Astrocyte (in vitro differentiated cells and primary cell): ENCODE measurements around the gene HSPG2. TPM values are rescaled to one million over a fixed set of nuclear protein-coding genes. Genes with fewer than 3 reads are reported as not detected.
A peak's percentile ranks its signal among the peaks of the same experiment; 100 is the strongest.

Experiments
- DNase-seq: peaks from one replicate; pipeline ENCODE4 v3.0.0-alpha.2; 2010; ENCODE audit warnings: low read depth
- FAIRE-seq: peaks from 2 replicates; lab custom pipeline; 2011; peaks lifted over from hg19 to GRCh38; lab: Jason Lieb, UNC
- H2AFZ ChIP-seq: 2 replicates; pipeline ENCODE4 v1.6.0; 2012; ENCODE audit warnings: low read depth, low read length, inconsistent platforms
- H3K27ac ChIP-seq: 2 replicates; pipeline ENCODE4 v1.5.1; 2011; ENCODE audit warnings: low read depth, low read length, inconsistent platforms
- H3K27me3 ChIP-seq: 2 replicates; pipeline ENCODE4 v1.6.0; 2011; ENCODE audit warnings: low read length, inconsistent platforms; ENCODE audit not compliant: insufficient read depth
- H3K36me3 ChIP-seq: 2 replicates; pipeline ENCODE4 v1.5.1; 2011; ENCODE audit warnings: low read length, inconsistent platforms; ENCODE audit not compliant: insufficient read depth
- H3K4me1 ChIP-seq: 2 replicates; pipeline ENCODE4 v1.5.1; 2011; ENCODE audit warnings: low read length, inconsistent platforms; ENCODE audit not compliant: insufficient read depth
- H3K4me2 ChIP-seq: 2 replicates; pipeline ENCODE4 v1.6.0; 2012; ENCODE audit warnings: low read length, inconsistent platforms
- H3K4me3 ChIP-seq: 2 replicates; pipeline ENCODE4 v1.5.1; 2011; ENCODE audit warnings: low read depth, mild to moderate bottlenecking, low read length, inconsistent platforms; ENCODE audit not compliant: insufficient read depth
- H3K79me2 ChIP-seq: 2 replicates; pipeline ENCODE4 v1.6.0; 2012; ENCODE audit warnings: mild to moderate bottlenecking, low read length, inconsistent platforms; ENCODE audit not compliant: insufficient read depth
- H3K9ac ChIP-seq: 2 replicates; pipeline ENCODE4 v1.6.0; 2012; ENCODE audit warnings: mild to moderate bottlenecking, low read length, inconsistent platforms
- H3K9me3 ChIP-seq: 2 replicates; pipeline ENCODE4 v1.5.1; 2012; ENCODE audit warnings: low read depth, mild to moderate bottlenecking, low read length, inconsistent platforms; ENCODE audit not compliant: insufficient read depth
- H4K20me1 ChIP-seq: 2 replicates; pipeline ENCODE4 v1.6.0; 2012; ENCODE audit warnings: low read length, inconsistent platforms; ENCODE audit not compliant: insufficient read depth
- H3K27ac Mint-ChIP-seq: one replicate; pipeline ENCODE4 v1.8.0; 2021; ENCODE audit warnings: mild to moderate bottlenecking, mixed read lengths; ENCODE audit not compliant: unreplicated experiment
- H3K27me3 Mint-ChIP-seq: one replicate; pipeline ENCODE4 v1.8.0; 2021; ENCODE audit warnings: low read depth, mixed read lengths; ENCODE audit not compliant: unreplicated experiment
- H3K36me3 Mint-ChIP-seq: one replicate; pipeline ENCODE4 v1.8.0; 2021; ENCODE audit warnings: low read depth, mixed read lengths; ENCODE audit not compliant: unreplicated experiment
- H3K4me1 Mint-ChIP-seq: one replicate; pipeline ENCODE4 v1.8.0; 2021; ENCODE audit warnings: low read depth, mixed read lengths; ENCODE audit not compliant: unreplicated experiment
- H3K4me3 Mint-ChIP-seq: one replicate; pipeline ENCODE4 v1.8.0; 2021; ENCODE audit warnings: mild to moderate bottlenecking, moderate library complexity, mixed read lengths; ENCODE audit not compliant: unreplicated experiment
- H3K9me3 Mint-ChIP-seq: one replicate; pipeline ENCODE4 v1.8.0; 2021; ENCODE audit warnings: mild to moderate bottlenecking, mixed read lengths; ENCODE audit not compliant: unreplicated experiment
- EZH2 ChIP-seq: IDR thresholded peaks from 2 replicates; pipeline ENCODE4 v1.6.1; 2012; ENCODE audit warnings: mild to moderate bottlenecking, low read length, inconsistent platforms; ENCODE audit not compliant: insufficient read depth
- total RNA-seq: library from RNA; stranded (reverse); gene quantifications from 2 replicates; pipeline ENCODE4 v1.2.1, GENCODE V29; 2021
- TF ChIP-seq, protein P1 (sequence below): IDR thresholded peaks from 2 replicates; pipeline ENCODE4 v1.5.1; 2011; ENCODE audit warnings: low read depth, mild to moderate bottlenecking, inconsistent platforms, low read length, moderate library complexity; ENCODE audit not compliant: insufficient read depth

The HSPG2 gene
- total RNA-seq, 1 donor from 2014 or later = 249 TPM

DNA sequence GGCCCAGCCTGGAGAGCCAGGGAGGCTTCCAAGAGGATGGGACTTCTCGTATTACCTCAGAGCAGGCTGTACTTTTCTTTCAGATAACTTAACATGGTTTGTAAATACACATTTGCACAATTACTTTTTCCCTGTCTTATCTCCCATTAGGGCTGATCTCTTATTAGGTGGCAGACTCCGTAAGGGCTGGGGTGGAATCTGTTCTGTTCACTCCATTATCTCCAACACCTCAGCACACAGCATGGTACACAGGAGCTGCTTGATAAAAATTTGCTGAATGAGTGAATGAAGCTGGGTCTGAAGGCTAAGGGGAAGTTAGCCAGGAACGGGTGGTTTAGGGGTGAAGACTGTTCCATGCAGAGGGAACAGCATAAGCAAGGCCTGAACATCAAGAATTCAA is 76.1 kb downstream of the HSPG2 start:
- Histone ChIP-seq H3K9ac (no peak overlapping the region), H3K36me3 (peaks cover 17% of the 10 kb centered on the region), H3K4me1 (peaks cover 17% of the 10 kb centered on the region), H2AFZ (no peak overlapping the region), H3K79me2 (no peaks in the 10 kb centered on the region), H3K27ac (no peak overlapping the region), H4K20me1 (peaks cover 42% of the 10 kb centered on the region), H3K27me3 (no peaks in the 10 kb centered on the region), H3K9me3 (no peaks in the 10 kb centered on the region), H3K4me2 (no peak overlapping the region), H3K4me3 (no peak overlapping the region)
- no peaks in the 10 kb centered on the region for H3K9me3 Mint-ChIP-seq
- H3K4me1 Mint-ChIP-seq = peaks cover 3% of the 10 kb centered on the region
- no peak overlapping the region for H3K4me3 Mint-ChIP-seq
- peak overlapping the region; percentile 15 for H3K27ac Mint-ChIP-seq
- DNase-seq (no peak), FAIRE-seq (no peak)
- H3K36me3 Mint-ChIP-seq = peaks cover 26% of the 10 kb centered on the region
- no peak for TF ChIP-seq EZH2
- TF ChIP-seq, protein P1, sequence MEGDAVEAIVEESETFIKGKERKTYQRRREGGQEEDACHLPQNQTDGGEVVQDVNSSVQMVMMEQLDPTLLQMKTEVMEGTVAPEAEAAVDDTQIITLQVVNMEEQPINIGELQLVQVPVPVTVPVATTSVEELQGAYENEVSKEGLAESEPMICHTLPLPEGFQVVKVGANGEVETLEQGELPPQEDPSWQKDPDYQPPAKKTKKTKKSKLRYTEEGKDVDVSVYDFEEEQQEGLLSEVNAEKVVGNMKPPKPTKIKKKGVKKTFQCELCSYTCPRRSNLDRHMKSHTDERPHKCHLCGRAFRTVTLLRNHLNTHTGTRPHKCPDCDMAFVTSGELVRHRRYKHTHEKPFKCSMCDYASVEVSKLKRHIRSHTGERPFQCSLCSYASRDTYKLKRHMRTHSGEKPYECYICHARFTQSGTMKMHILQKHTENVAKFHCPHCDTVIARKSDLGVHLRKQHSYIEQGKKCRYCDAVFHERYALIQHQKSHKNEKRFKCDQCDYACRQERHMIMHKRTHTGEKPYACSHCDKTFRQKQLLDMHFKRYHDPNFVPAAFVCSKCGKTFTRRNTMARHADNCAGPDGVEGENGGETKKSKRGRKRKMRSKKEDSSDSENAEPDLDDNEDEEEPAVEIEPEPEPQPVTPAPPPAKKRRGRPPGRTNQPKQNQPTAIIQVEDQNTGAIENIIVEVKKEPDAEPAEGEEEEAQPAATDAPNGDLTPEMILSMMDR = no peak
- no peaks in the 10 kb centered on the region for H3K27me3 Mint-ChIP-seq

DNA sequence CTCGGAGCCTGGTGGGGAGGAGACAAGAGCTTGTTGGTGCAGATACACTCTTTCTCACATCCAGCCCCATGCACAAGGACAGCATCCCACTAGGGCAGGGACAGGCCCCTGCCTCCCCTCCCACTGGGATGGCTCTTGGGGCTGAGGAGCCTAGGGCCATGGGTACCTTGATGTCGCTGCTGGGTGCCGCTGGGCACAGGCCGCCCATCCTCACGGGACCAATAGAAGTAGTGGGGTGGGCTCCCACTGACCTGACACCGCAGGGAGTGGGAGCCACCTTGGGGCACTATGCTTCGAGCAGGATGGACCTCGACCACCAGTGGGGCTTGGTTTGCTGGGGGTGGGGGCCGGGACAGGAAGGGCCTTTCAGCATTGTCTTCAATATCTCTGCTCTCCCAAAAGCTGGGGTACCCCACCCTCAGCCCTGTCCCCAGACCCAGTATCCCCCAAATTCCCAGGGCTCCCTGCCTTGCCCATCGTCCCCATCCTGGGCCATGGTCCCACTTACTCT is 77.4 kb downstream of the HSPG2 start:
- FAIRE-seq = no peak
- Histone ChIP-seq H3K4me1 (peaks cover 17% of the 10 kb centered on the region), H2AFZ (no peak overlapping the region), H4K20me1 (peaks cover 38% of the 10 kb centered on the region), H3K9ac (no peak overlapping the region), H3K79me2 (no peaks in the 10 kb centered on the region), H3K9me3 (no peaks in the 10 kb centered on the region), H3K36me3 (peaks cover 17% of the 10 kb centered on the region), H3K4me2 (no peak overlapping the region), H3K4me3 (no peak overlapping the region), H3K27me3 (no peaks in the 10 kb centered on the region), H3K27ac (no peak overlapping the region)
- Mint-ChIP-seq H3K9me3 (no peaks in the 10 kb centered on the region), H3K27me3 (no peaks in the 10 kb centered on the region), H3K4me3 (no peak overlapping the region), H3K27ac (no peak overlapping the region), H3K36me3 (peaks cover 29% of the 10 kb centered on the region), H3K4me1 (peaks cover 4% of the 10 kb centered on the region)
- TF ChIP-seq, protein P1 = no peak
- no peak for TF ChIP-seq EZH2
- DNase-seq = no peak

DNA sequence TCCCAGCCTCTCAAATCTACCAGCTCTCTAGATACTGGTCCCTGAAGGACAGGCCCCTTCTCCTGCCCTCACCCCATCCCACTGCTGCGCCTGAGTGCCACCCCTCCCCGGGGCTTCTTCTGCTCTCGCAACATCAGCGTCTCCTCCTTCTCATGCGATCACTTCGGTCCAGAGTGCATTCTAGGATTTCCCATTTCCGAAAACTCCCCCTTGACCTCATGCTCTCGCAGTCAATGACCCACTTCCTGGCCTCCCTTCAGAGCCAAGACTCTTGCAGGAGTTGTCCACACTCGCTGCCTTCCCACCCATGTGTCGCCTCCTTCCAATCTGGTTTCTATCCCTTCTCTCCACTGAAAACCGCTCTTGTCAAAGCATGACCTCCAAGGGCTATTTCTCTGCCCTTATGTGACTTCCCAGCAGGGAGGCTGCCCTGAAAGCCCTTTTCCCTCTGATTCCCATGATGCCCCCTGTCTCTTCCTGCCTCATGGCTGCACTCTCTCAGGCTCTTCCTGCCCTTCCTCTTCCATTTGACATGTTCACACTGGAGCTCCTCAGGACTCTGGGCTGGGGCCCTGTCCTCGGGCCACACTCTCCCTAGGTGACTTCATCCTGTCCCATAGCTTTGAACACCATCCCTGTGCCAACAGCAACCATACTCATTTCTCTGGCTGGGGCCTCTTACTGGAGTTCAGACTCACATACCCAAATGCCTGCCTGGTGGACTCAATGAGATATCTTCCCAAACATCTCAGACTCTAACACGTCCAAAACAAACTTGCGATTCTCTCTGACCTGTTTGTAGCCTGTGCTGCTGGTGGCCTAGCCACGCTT is 79.1 kb downstream of the HSPG2 start:
- peaks cover 27% of the 10 kb centered on the region for H3K36me3 Mint-ChIP-seq
- H4K20me1 ChIP-seq = peaks cover 38% of the 10 kb centered on the region

More for the DNA sequence above, 79.1 kb downstream of the HSPG2 start:
- Histone ChIP-seq H2AFZ (no peak overlapping the region), H3K79me2 (no peaks in the 10 kb centered on the region), H3K4me3 (no peak overlapping the region), H3K9ac (peak overlapping the region; percentile 20), H3K27me3 (no peaks in the 10 kb centered on the region), H3K9me3 (no peaks in the 10 kb centered on the region), H3K4me1 (peaks cover 17% of the 10 kb centered on the region), H3K27ac (no peak overlapping the region), H3K4me2 (peak overlapping the region; percentile 44), H3K36me3 (peaks cover 14% of the 10 kb centered on the region)
- Mint-ChIP-seq H3K27ac (no peak overlapping the region), H3K9me3 (no peaks in the 10 kb centered on the region), H3K4me1 (peaks cover 4% of the 10 kb centered on the region), H3K27me3 (no peaks in the 10 kb centered on the region), H3K4me3 (no peak overlapping the region)
- no peak for TF ChIP-seq EZH2
- TF ChIP-seq, protein P1 = no peak
- no peak for DNase-seq
- FAIRE-seq = no peak
